Adrenal gland (tissue), 12 donors: ENCODE data around the gene GATD1. TPM values are rescaled to one million over a fixed set of nuclear protein-coding genes. Genes with fewer than 3 reads are reported as not detected.

ENCODE experiments used
- DNase-seq, 7 donors: peaks; one replicate each; pipeline ENCODE4 v3.0.0-alpha.2; 2019 to 2020
- H3K27ac ChIP-seq, 5 donors: fragments of 200-600 bp; sonication (generic) in 4 of 5; 1 replicate in 3 of 5; 2 replicates in 2 of 5; pipeline versions ENCODE4 v1.5.1 to v1.8.0; 2016 to 2020; ENCODE audit warnings: mild to moderate bottlenecking in 1 of 5
- H3K27me3 ChIP-seq: fragments of 200-600 bp; 2 replicates; pipeline ENCODE4 v1.8.0; 2021
- H3K36me3 ChIP-seq, 2 donors: fragments of 200-600 bp; replicated peaks in 1 of 2; 1 replicate in 1 of 2; 2 replicates in 1 of 2; pipeline versions ENCODE4 v1.5.1 to v1.8.0; 2018 to 2022
- H3K4me1 ChIP-seq, 2 donors: fragments of 200-600 bp; replicated peaks in 1 of 2; 1 replicate in 1 of 2; 2 replicates in 1 of 2; pipeline versions ENCODE4 v1.5.1 to v1.8.0; 2018 to 2021
- H3K4me3 ChIP-seq, 4 donors: fragments of 200-600 bp; sonication (generic) in 3 of 4; one replicate each; pipeline ENCODE4 v1.5.1; 2016 to 2018
- H3K9me3 ChIP-seq, 3 donors: fragments of 200-600 bp; sonication (generic) in 1 of 3; replicated peaks in 1 of 3; 1 replicate in 2 of 3; 2 replicates in 1 of 3; pipeline versions ENCODE4 v1.5.1 to v1.8.0; 2016 to 2021
- POLR2A ChIP-seq, 2 donors: fragments of 450-650 bp; IDR thresholded peaks; one replicate each; pipeline ENCODE4 v1.6.1; 2017; ENCODE audit warnings: antibody characterized with exemption in 2 of 2, mild to moderate bottlenecking in 2 of 2, moderate library complexity in 1 of 2
- WGBS, 4 donors: extraction: QIAGEN DNeasy Blood & Tissue Kit in 2 of 4; methylation state at CpG; one replicate each; pipeline versions ENCODE4 v1.1.5 to v1.1.7; 2013 to 2017; 5-methylcytosine and 5-hydroxymethylcytosine counted together
- intact Hi-C, 2 donors: fragments of 100-400 bp; cut with DNase I; formaldehyde crosslinking; loops; one replicate each; pipeline versions ENCODE4 v1.14.1 to v1.15.0; 2022 to 2023
- polyA plus RNA-seq, 3 donors: library from polyadenylated mRNA; stranded (reverse); fragments of 200-250 nt in 2 of 3; fragments of 350-450 nt in 1 of 3; fragmentation: Illumina TruSeq in 1 of 3; extraction: RNeasy Lipid Tissue Mini Kit (QIAGEN cat#74804) in 1 of 3; gene quantifications; one replicate each; pipeline ENCODE4 v1.2.3, GENCODE V29; 2013 to 2014
- total RNA-seq, 9 donors: library from RNA; depleted of rRNA in 4 of 9; stranded (reverse); fragments of >200 nt in 4 of 9; fragments of 120-200 nt in 1 of 9; fragmentation: NEBNext Ultra II Directional in 1 of 9; extraction: Animal tissue kit (Norgen Biotek cat#: 25700) in 1 of 9; gene quantifications; one replicate each; pipeline versions ENCODE4 v1.1.0 to v1.2.4, GENCODE V29; 2013 to 2023
- TF ChIP-seq, protein P1 (sequence below), 6 experiments: fragments of 450-650 bp in 4 of 6; fragments of 200-600 bp in 2 of 6; sonication (generic) in 1 of 6; IDR thresholded peaks; 1 replicate in 5 of 6; 2 replicates in 1 of 6; pipeline versions ENCODE4 v1.5.1 to v1.8.0; 2016 to 2021; ENCODE audit warnings: antibody characterized with exemption in 6 of 6, mild to moderate bottlenecking in 2 of 6, moderate library complexity in 1 of 6
- donor health status: healthy with polysubstance abuse.
- donor health status: Bipolar disorder and iron deficiency.
- donor health status: DM: yes; HTN: yes; CAD: no.
- donor health status: DM: no; HTN: no; CAD: no.
- donor health status: DM: no; HTN: no; CAD: no.
- donor health status: DM: yes; HTN: yes; CAD: no.

GATD1 gene
- total and polyA plus RNA-seq, 12 donors = 20.3 to 176 (median 80.5) TPM

DNA sequence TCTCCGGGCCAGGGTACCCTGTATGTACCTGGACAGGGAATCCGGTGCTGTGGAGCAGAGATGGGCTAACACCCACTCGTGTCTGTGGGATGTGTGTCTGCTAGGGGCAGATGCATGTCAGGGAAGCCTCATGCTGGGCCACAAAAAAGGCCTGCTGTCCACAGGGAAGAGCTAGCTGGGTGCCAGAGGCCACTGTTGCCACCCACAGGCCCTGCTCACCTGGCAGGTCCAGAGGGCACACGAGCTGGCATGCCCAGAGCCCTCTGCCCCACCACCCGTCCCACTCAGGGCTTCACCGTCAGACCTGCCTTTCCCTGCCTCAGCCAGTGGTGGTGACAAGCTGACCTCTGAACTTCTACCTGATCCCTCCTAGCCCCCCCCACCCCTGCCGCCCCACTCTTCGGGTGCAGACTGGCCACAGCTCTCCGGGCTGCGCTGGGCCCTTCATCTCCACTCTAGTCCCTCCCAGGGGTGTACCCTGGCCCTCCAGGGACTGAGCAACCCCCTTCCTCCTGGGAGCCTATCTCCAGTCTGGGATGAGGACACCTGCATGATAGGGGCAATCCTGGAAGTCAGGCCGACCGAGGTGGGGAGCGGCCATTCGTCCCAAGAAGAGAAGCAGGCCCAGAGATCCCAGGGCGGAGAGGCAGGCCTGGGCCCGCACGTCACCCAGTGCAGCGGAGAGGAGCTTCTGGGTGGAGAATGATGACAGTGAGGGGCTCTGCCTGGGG lies 19.4 kb upstream of the GATD1 start:
- no peak for TF ChIP-seq POLR2A (IDR thresholded peaks at IDR 0.05)
- TF ChIP-seq, protein P1, sequence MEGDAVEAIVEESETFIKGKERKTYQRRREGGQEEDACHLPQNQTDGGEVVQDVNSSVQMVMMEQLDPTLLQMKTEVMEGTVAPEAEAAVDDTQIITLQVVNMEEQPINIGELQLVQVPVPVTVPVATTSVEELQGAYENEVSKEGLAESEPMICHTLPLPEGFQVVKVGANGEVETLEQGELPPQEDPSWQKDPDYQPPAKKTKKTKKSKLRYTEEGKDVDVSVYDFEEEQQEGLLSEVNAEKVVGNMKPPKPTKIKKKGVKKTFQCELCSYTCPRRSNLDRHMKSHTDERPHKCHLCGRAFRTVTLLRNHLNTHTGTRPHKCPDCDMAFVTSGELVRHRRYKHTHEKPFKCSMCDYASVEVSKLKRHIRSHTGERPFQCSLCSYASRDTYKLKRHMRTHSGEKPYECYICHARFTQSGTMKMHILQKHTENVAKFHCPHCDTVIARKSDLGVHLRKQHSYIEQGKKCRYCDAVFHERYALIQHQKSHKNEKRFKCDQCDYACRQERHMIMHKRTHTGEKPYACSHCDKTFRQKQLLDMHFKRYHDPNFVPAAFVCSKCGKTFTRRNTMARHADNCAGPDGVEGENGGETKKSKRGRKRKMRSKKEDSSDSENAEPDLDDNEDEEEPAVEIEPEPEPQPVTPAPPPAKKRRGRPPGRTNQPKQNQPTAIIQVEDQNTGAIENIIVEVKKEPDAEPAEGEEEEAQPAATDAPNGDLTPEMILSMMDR (IDR thresholded peaks at IDR 0.05) = no peak
- Histone ChIP-seq H3K4me3 (peak overlapping the region in 2 of 4 donors; percentile 65 to 88), H3K36me3 (peaks cover 0 to 34% of the 10 kb centered on the region in 2 donors), H3K27ac (peak overlapping the region; percentile 2 to 85 (median 76)), H3K4me1 (peaks cover 20 to 27% of the 10 kb centered on the region in 2 donors), H3K9me3 (no peaks in the 10 kb centered on the region), H3K27me3 (no peaks in the 10 kb centered on the region)
- WGBS, 4 donors = 19 to 40% (median 27%) methylated on average over 9 to 18 of the region's 18 CpGs
- no peak for DNase-seq
- intact Hi-C loops = no loop called here

DNA sequence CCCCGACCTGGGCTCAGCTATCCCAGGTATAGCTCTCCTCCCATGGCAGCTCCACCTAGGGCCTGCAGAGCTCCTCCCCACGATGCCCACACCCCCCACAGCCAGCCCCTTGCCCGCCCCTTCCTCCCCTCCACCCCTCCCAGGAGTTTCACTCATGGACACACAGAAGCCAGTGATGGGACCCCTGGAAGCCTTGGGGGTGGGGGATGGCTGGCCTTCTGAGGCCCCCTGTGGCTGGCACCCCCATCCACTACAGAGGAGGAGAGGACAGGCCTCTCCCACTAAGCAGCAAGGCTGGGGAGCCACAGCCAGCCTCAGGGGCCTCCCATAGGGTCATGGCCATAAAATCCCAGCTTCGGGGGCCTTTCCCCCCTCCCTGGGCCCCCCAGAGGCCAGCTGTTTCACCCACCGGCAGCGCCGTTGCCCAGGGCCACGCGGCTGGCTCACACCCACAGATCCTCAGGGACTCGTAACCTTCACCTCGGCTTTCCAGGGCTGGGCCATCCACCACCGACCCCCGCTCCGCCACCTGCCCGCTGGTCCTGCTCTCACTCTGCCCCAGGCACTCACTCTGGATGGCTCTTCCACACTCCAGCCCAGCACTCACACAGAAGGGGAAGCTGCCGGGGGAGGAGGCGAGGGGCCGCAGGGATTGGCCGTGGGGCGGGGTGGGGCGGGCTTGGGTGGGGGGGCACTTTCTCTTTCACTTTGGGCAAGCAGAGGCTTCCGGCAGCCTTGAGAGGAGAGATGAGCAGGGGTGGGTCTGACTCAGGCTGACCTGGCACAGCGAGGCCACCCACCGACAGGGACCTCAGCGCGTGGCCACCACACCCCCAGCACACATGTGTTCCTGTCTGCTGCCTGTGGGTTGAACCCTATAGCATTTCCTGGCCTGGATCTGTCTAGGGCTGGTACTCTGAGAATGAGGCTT lies 18.6 kb upstream of the GATD1 start:
- DNase-seq = peak; percentile 79 to 93 (median 89)
- Histone ChIP-seq H3K27me3 (no peaks in the 10 kb centered on the region), H3K27ac (peak overlapping the region; percentile 2 to 85 (median 76)), H3K4me1 (peaks cover 20 to 27% of the 10 kb centered on the region in 2 donors), H3K36me3 (peaks cover 0 to 26% of the 10 kb centered on the region in 2 donors), H3K9me3 (no peaks in the 10 kb centered on the region), H3K4me3 (peak overlapping the region in 2 of 4 donors; percentile 65 to 88)
- intact Hi-C loops = no loop called here
- TF ChIP-seq, protein P1 (IDR thresholded peaks at IDR 0.05) = no peak
- TF ChIP-seq POLR2A (IDR thresholded peaks at IDR 0.05) = peak in 1 of 2 donors; percentile 60
- 0 to 20% (median 2%) methylated on average over 1 to 26 of the region's 26 CpGs for WGBS, 4 donors

DNA sequence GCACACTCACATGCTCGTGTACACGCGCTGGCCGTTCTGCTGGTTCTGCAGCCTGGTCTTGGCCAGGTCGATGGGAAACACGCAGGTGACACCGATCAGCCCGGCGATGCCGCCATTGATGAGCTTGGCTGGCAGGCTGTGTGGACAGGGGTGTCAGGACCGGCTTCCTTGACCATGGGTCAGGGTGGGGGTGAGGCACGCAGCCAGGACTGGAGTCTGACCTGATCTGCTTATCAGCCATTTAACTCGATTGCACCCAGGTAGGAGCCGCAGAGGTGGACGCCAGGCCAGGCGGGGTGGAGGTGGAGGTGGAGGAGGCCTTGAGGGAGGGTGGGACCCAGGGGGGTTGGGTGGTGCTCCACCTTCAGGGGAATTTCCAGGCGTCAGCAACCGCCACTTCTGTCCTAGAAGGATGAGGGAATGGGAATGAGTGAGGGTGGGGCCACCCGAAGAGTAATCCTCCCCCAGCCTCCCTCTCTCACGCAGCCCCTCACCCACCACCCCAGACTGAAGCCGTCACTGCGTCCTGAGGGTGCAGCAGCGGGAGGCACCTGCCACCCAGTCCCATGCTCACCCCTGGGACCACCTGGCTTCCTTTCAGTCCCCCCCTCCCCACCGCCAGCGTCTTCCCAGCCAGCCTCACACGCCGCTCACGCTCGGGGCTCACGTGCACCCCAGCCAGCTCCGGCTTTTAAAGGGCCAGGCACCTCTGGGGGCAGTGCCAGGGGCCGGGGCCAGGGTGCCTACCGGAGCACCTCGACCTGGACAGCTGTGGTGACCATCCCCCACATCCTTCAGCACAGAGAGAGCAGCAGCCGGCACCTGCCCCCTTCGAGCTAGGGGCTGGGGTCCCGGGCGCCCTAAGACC lies 17.7 kb upstream of the GATD1 start:
- TF ChIP-seq POLR2A (IDR thresholded peaks at IDR 0.05) = no peak
- TF ChIP-seq, protein P1 (IDR thresholded peaks at IDR 0.05) = no peak
- Histone ChIP-seq H3K36me3 (peaks cover 0 to 17% of the 10 kb centered on the region in 2 donors), H3K9me3 (no peaks in the 10 kb centered on the region), H3K4me1 (peaks cover 20 to 27% of the 10 kb centered on the region in 2 donors), H3K4me3 (peak overlapping the region in 2 of 4 donors; percentile 65 to 88), H3K27me3 (peaks cover under 1% of the 10 kb centered on the region), H3K27ac (peak overlapping the region in 1 of 5 donors; percentile 81)
- intact Hi-C loops = no loop called here
- 45 to 67% (median 51%) methylated on average over 26 to 38 of the region's 38 CpGs for WGBS, 4 donors
- DNase-seq = peak in 1 of 7 donors; percentile 50
